B cell (primary cell): ENCODE results near the gene ETV6. TPM values are rescaled to one million over a fixed set of nuclear protein-coding genes. Genes with fewer than 3 reads are reported as not detected.

Experiments
- ATAC-seq: fragments of 200-7000 bp; cut with Tn5 transposase; one replicate; pipeline ENCODE4 v1.10.0; 2021; ENCODE audit warnings: low read depth, mild to moderate bottlenecking, moderate number of reproducible peaks, moderate library complexity
- CTCF ChIA-PET: fragments of 350-600 bp; sonication (Branson Sonifier 250); formaldehyde crosslinking; loops from one replicate; lab custom pipeline; 2021; ENCODE audit warnings: antibody characterized with exemption, inconsistent platforms; lab: Charles Lee
- POLR2A ChIA-PET: fragments of 350-600 bp; sonication (Branson Sonifier 250); formaldehyde crosslinking; loops from one replicate; lab custom pipeline; 2021; ENCODE audit warnings: antibody characterized with exemption; lab: Charles Lee
- DNase-seq: peaks from one replicate; pipeline ENCODE4 v3.0.0; 2013
- H2AFZ ChIP-seq: 2 replicates; pipeline ENCODE4 v1.6.1; 2012; ENCODE audit warnings: mild to moderate bottlenecking, low read depth, low read length; ENCODE audit not compliant: insufficient read depth, poor library complexity, severe bottlenecking
- H3K27ac ChIP-seq, 2 donors: 1 replicate in 1 of 2; 2 replicates in 1 of 2; pipeline ENCODE4 v1.5.1; 2012 to 2013; ENCODE audit warnings: low read length in 2 of 2, mild to moderate bottlenecking in 2 of 2, moderate library complexity in 1 of 2
- H3K27me3 ChIP-seq, 4 experiments: fragments of 200-600 bp in 1 of 4; sonication (generic) in 1 of 4; replicated peaks in 1 of 4; 1 replicate in 2 of 4; 2 replicates in 2 of 4; pipeline versions ENCODE4 v1.6.1 to v1.7.0; 2013 to 2016; ENCODE audit warnings: low read length in 3 of 4, mild to moderate bottlenecking in 2 of 4, mixed read lengths in 1 of 4, moderate library complexity in 1 of 4; ENCODE audit not compliant: insufficient read depth in 4 of 4, control insufficient read depth in 3 of 4; ENCODE audit errors: control extremely low read depth in 1 of 4
- H3K36me3 ChIP-seq, 2 experiments: replicated peaks in 1 of 2; 1 replicate in 1 of 2; 2 replicates in 1 of 2; pipeline versions ENCODE4 v1.6.1 to v1.7.1; 2013; ENCODE audit warnings: low read length in 1 of 2; ENCODE audit not compliant: insufficient read depth in 2 of 2, control insufficient read depth in 1 of 2; ENCODE audit errors: control extremely low read depth in 1 of 2, extremely low read depth in 1 of 2
- H3K4me1 ChIP-seq, 2 donors: fragments of 200-600 bp in 1 of 2; sonication (generic) in 1 of 2; 1 replicate in 1 of 2; 2 replicates in 1 of 2; pipeline versions ENCODE4 v1.5.1 to v1.6.1; 2013 to 2017; ENCODE audit warnings: low read length in 2 of 2; ENCODE audit not compliant: control insufficient read depth in 2 of 2, insufficient read depth in 2 of 2
- H3K4me2 ChIP-seq: replicated peaks from 2 replicates; pipeline ENCODE3; 2012; ENCODE audit warnings: mild to moderate bottlenecking, low read depth, low read length; ENCODE audit not compliant: poor library complexity, severe bottlenecking
- H3K4me3 ChIP-seq, 5 experiments: fragments of 200-600 bp in 1 of 5; sonication (generic) in 1 of 5; 1 replicate in 3 of 5; 2 replicates in 2 of 5; pipeline versions ENCODE4 v1.5.1 to v1.7.0; 2011 to 2016; ENCODE audit warnings: low read length in 4 of 5, mild to moderate bottlenecking in 4 of 5, low read depth in 2 of 5, control low read depth in 1 of 5, moderate library complexity in 1 of 5; ENCODE audit not compliant: insufficient read depth in 1 of 5; ENCODE audit errors: control extremely low read depth in 1 of 5, extremely low read depth in 1 of 5
- H3K79me2 ChIP-seq: fragments of 200-600 bp; sonication (generic); one replicate; pipeline ENCODE4 v1.6.0; 2016; ENCODE audit warnings: low read length; ENCODE audit not compliant: control insufficient read depth, insufficient read depth
- H3K9ac ChIP-seq: fragments of 200-600 bp; sonication (generic); 2 replicates; pipeline ENCODE4 v1.6.1; 2017; ENCODE audit warnings: mild to moderate bottlenecking, low read length, moderate library complexity
- H3K9me3 ChIP-seq, 3 donors: one replicate each; pipeline versions ENCODE4 v1.6.1 to v1.7.1; 2013; ENCODE audit warnings: low read length in 2 of 3; ENCODE audit not compliant: control insufficient read depth in 2 of 3, insufficient read depth in 1 of 3; ENCODE audit errors: control extremely low read depth in 1 of 3
- H4K20me1 ChIP-seq: 2 replicates; pipeline ENCODE4 v1.6.0; 2012; ENCODE audit warnings: mild to moderate bottlenecking, low read length; ENCODE audit not compliant: insufficient read depth, control insufficient read depth, poor library complexity, severe bottlenecking
- H3K27ac Mint-ChIP-seq: one replicate; pipeline ENCODE4 v1.8.0; 2021; ENCODE audit warnings: mixed read lengths
- H3K27me3 Mint-ChIP-seq: one replicate; pipeline ENCODE4 v1.8.0; 2021; ENCODE audit warnings: mixed read lengths
- H3K4me1 Mint-ChIP-seq: one replicate; pipeline ENCODE4 v1.8.0; 2021; ENCODE audit warnings: mixed read lengths
- H3K4me3 Mint-ChIP-seq: one replicate; pipeline ENCODE4 v1.8.0; 2021; ENCODE audit warnings: mixed read lengths
- H3K9me3 Mint-ChIP-seq: one replicate; pipeline ENCODE4 v1.8.0; 2022; ENCODE audit warnings: mixed read lengths; ENCODE audit not compliant: insufficient read depth
- EZH2 ChIP-seq: IDR thresholded peaks from 2 replicates; pipeline ENCODE4 v1.6.1; 2012; ENCODE audit warnings: borderline replicate concordance, low read depth, mild to moderate bottlenecking, moderate library complexity, low read length; ENCODE audit not compliant: insufficient read depth, poor library complexity, severe bottlenecking
- WGBS: methylation state at CpG from one replicate; pipeline ENCODE4 v1.1.5; 2013; ENCODE audit warnings: missing lambda C conversion rate; ENCODE audit not compliant: insufficient coverage; 5-methylcytosine and 5-hydroxymethylcytosine counted together
- intact Hi-C: fragments of 100-400 bp; cut with micrococcal nuclease; formaldehyde crosslinking; loops from one replicate; pipeline ENCODE4 v1.10.0; 2022
- polyA plus RNA-seq: library from polyadenylated mRNA; depleted of rRNA; stranded (reverse); fragments of >200 nt; gene quantifications from 2 replicates; pipeline ENCODE4 v1.2.3, GENCODE V29; 2012
- total RNA-seq, 2 donors: library from RNA; stranded (reverse); fragments of 120-200 nt in 1 of 2; gene quantifications; 1 replicate in 1 of 2; 2 replicates in 1 of 2; pipeline versions ENCODE4 v1.2.3 to v1.2.4, GENCODE V29; 2013 to 2022
- TF ChIP-seq, protein P1 (sequence below): fragments of 200-600 bp; IDR thresholded peaks from one replicate; pipeline ENCODE4 v1.8.0; 2022; ENCODE audit warnings: antibody characterized with exemption, mild to moderate bottlenecking

The ETV6 gene
- total and polyA plus RNA-seq, 2 donors (not counting 1 experiment from before 2014, with no cell fraction given): 17.4 to 123 TPM

DNA sequence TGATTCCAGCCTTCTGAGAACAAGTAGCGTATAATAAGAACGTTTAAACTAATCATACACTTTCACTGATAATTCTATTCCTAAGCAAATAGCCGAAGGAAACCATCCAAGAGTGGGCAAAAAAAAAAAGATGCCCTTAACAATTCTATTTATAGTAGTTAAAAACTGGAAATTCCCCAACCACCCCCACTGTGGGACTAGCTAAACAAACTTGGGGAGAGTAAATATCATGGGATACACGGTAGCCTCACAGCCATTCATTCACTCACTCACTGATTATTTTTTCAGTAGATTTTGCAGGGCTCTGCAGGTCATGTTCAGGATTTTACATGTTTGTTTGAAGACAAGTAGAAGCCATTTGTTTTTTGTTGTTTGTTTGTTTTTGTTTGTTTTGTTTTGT lies 197.0 kb downstream of the ETV6 start:
- Histone ChIP-seq H3K4me2 (no peak overlapping the region), H2AFZ (no peak overlapping the region), H3K4me3 (no peak overlapping the region), H3K79me2 (peaks cover 15% of the 10 kb centered on the region), H3K4me1 (no peaks in the 10 kb centered on the region), H3K36me3 (peaks cover 8 to 39% of the 10 kb centered on the region in 2 experiments), H3K9ac (no peak overlapping the region), H3K27me3 (no peaks in the 10 kb centered on the region), H3K27ac (no peak overlapping the region), H3K9me3 (no peaks in the 10 kb centered on the region), H4K20me1 (no peaks in the 10 kb centered on the region)
- Mint-ChIP-seq H3K27ac (no peak overlapping the region), H3K4me3 (no peak overlapping the region), H3K9me3 (no peaks in the 10 kb centered on the region), H3K4me1 (no peaks in the 10 kb centered on the region), H3K27me3 (no peaks in the 10 kb centered on the region)
- TF ChIP-seq, protein P1, sequence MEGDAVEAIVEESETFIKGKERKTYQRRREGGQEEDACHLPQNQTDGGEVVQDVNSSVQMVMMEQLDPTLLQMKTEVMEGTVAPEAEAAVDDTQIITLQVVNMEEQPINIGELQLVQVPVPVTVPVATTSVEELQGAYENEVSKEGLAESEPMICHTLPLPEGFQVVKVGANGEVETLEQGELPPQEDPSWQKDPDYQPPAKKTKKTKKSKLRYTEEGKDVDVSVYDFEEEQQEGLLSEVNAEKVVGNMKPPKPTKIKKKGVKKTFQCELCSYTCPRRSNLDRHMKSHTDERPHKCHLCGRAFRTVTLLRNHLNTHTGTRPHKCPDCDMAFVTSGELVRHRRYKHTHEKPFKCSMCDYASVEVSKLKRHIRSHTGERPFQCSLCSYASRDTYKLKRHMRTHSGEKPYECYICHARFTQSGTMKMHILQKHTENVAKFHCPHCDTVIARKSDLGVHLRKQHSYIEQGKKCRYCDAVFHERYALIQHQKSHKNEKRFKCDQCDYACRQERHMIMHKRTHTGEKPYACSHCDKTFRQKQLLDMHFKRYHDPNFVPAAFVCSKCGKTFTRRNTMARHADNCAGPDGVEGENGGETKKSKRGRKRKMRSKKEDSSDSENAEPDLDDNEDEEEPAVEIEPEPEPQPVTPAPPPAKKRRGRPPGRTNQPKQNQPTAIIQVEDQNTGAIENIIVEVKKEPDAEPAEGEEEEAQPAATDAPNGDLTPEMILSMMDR: no peak
- no peak for TF ChIP-seq EZH2
- intact Hi-C loops: no loop called here
- ChIA-PET POLR2A (interaction anchor here (0.7 kb wide), 1 partner anchor 13 kb away, joined by 3 read pairs; no protein-coding TSS in a partner anchor), CTCF (no interaction called here)
- no CpG with 5 or more reads among the region's 4 CpGs for WGBS
- ATAC-seq (no peak), DNase-seq (no peak)

DNA sequence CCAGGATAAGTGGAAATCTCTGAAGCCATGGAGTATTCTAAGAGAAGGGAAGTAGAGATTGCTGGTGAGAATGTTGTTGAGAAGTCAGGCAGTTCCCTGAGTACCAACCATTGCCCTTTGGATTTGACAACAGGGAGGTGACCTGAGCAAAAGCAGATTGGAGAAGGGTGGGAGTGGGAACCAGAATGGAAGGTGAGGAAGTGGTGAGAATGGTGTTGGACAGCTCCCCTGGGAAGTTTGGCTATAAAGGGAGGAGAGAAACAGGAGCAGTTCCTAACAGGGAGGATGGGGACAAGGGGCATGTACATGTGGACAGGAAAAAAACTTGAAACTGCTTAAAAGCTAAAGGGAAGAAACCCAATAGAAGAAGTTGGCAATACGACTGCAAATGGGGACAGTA lies 198.1 kb downstream of the ETV6 start:
- Histone ChIP-seq H3K4me2 (no peak overlapping the region), H3K36me3 (peaks cover 8 to 34% of the 10 kb centered on the region in 2 experiments), H4K20me1 (no peaks in the 10 kb centered on the region), H3K27ac (no peak overlapping the region), H3K4me3 (no peak overlapping the region), H3K4me1 (no peaks in the 10 kb centered on the region), H3K9me3 (no peaks in the 10 kb centered on the region), H3K79me2 (peaks cover 7% of the 10 kb centered on the region), H3K9ac (no peak overlapping the region), H3K27me3 (no peaks in the 10 kb centered on the region), H2AFZ (no peak overlapping the region)
- ChIA-PET CTCF (no interaction called here), POLR2A (interaction anchor here (1.2 kb wide), 1 partner anchor 11 kb away, joined by 3 read pairs; no protein-coding TSS in a partner anchor)
- DNase-seq (no peak), ATAC-seq (no peak)
- H3K4me3 Mint-ChIP-seq: no peak overlapping the region
- H3K4me1 Mint-ChIP-seq: no peaks in the 10 kb centered on the region
- no peaks in the 10 kb centered on the region for H3K9me3 Mint-ChIP-seq
- H3K27ac Mint-ChIP-seq: no peak overlapping the region
- no peaks in the 10 kb centered on the region for H3K27me3 Mint-ChIP-seq
- no peak for TF ChIP-seq EZH2
- TF ChIP-seq, protein P1: no peak
- WGBS: no CpG with 5 or more reads among the region's 1 CpG
- intact Hi-C loops: no loop called here
